ENCODE data around the gene D2HGDH. TPM values are rescaled to one million over a fixed set of nuclear protein-coding genes. Genes with fewer than 3 reads are reported as not detected.
A peak's percentile ranks its signal among the peaks of the same experiment; 100 is the strongest.
"Not testable (repeated sequence)": the region's sequence is repeated elsewhere in the genome, so short reads cannot be mapped to it uniquely, and the experiment has no call there.

The D2HGDH gene
- total and polyA plus RNA-seq, 12 donors: 7.6 to 24.7 (median 19.1) TPM

- DNase-seq (peak; percentile 71 to 78), ATAC-seq (peak; percentile 68 to 92 (median 82))
- intact Hi-C loops (cut with DNase I): loop anchor here in 3 of 10 donors (5.0 to 10.0 kb wide), 2 partner anchors 146 to 149 kb away; no protein-coding TSS in a partner anchor
- Histone ChIP-seq H3K27me3 (no peaks in the 10 kb centered on the region), H3K4me3 (no peak overlapping the region), H3K9me3 (peaks cover 0 to 1% (median 0%) of the 10 kb centered on the region in 11 donors), H3K36me3 (peaks cover 0 to 30% (median 0%) of the 10 kb centered on the region in 9 donors), H3K4me1 (peaks cover 0 to 15% (median 7%) of the 10 kb centered on the region in 9 donors), H3K27ac (peak overlapping the region; percentile 63 to 78 (median 71))
- no peak for TF ChIP-seq CTCF (IDR thresholded peaks at IDR 0.05)
- WGBS, 2 donors: 69 to 78% methylated on average over 19 of the region's 19 CpGs
Measured at GRCh38 chr2:241728627-241729026, 5.8 kb upstream of the D2HGDH start.

- WGBS, 2 donors: 88 to 90% methylated on average over 6 of the region's 6 CpGs
- Histone ChIP-seq H3K36me3 (peaks cover 0 to 18% (median 0%) of the 10 kb centered on the region in 9 donors), H3K4me1 (peaks cover 4 to 21% (median 12%) of the 10 kb centered on the region in 9 donors), H3K27me3 (no peaks in the 10 kb centered on the region), H3K4me3 (no peak overlapping the region), H3K9me3 (no peaks in the 10 kb centered on the region), H3K27ac (peak overlapping the region in 1 of 10 donors; percentile 78)
- no peak for TF ChIP-seq CTCF (IDR thresholded peaks at IDR 0.05)
- DNase-seq (no peak), ATAC-seq (no peak)
- intact Hi-C loops (cut with DNase I): loop anchor here in 9 of 10 donors (5.0 to 10.0 kb wide), 7 partner anchors 45 to 875 kb away; partner anchors contain the start of genes DTYMK (in 1 of the 9), PDCD1 (in 1 of the 9) and STK25 (in 1 of the 9)
Measured at GRCh38 chr2:241729868-241730267, 4.6 kb upstream of the D2HGDH start.

GRCh38 chr2:241730671-241731293 lies 3.6 kb upstream of the D2HGDH start:
- 80 to 84% methylated on average over 12 of the region's 12 CpGs for WGBS, 2 donors
- H3K4me3 ChIP-seq: no peak overlapping the region
- H3K36me3 ChIP-seq: peaks cover 0 to 9% (median 0%) of the 10 kb centered on the region in 9 donors
- no peak overlapping the region for H3K27ac ChIP-seq
- no peaks in the 10 kb centered on the region for H3K27me3 ChIP-seq
- peaks cover 4 to 27% (median 18%) of the 10 kb centered on the region in 9 donors for H3K4me1 ChIP-seq
- DNase-seq (no peak), ATAC-seq (no peak)
- no peaks in the 10 kb centered on the region for H3K9me3 ChIP-seq
- intact Hi-C loops (cut with DNase I): loop anchor here in 6 of 10 donors (5.0 to 10.0 kb wide), 7 partner anchors 46 to 876 kb away; partner anchors contain the start of genes DTYMK (in 1 of the 6), PDCD1 (in 1 of the 6) and STK25 (in 1 of the 6)
- TF ChIP-seq CTCF (IDR thresholded peaks at IDR 0.05): no peak

- intact Hi-C loops (cut with DNase I): loop anchor here in 6 of 10 donors (5.0 to 10.0 kb wide), 7 partner anchors 48 to 878 kb away; partner anchors contain the start of genes DTYMK (in 1 of the 6), PDCD1 (in 1 of the 6) and STK25 (in 1 of the 6)
- not testable (repeated sequence) for H3K27ac ChIP-seq
Measured at GRCh38 chr2:241732513-241733186, 1.8 kb upstream of the D2HGDH start.

More at GRCh38 chr2:241732513-241733186, 1.8 kb upstream of the D2HGDH start:
- H3K27me3 ChIP-seq, H3K9me3 ChIP-seq, H3K36me3 ChIP-seq, ATAC-seq: not testable (repeated sequence)
- H3K4me1 ChIP-seq: peaks cover 4 to 36% (median 22%) of the 10 kb centered on the region in 9 donors
- TF ChIP-seq CTCF (IDR thresholded peaks at IDR 0.05): peak; percentile 52 to 81 (median 62)
- WGBS, 2 donors: 39 to 43% methylated on average over 25 of the region's 26 CpGs
- DNase-seq: peak; percentile 70 to 76
- H3K4me3 ChIP-seq: peak overlapping the region in 1 of 10 donors; percentile 44

Data from heart right ventricle (tissue), 16 donors.